Osteoblast (primary cell): ENCODE results near the gene ENOX1. TPM values are rescaled to one million over a fixed set of nuclear protein-coding genes. Genes with fewer than 3 reads are reported as not detected.

ENCODE experiments used
- DNase-seq: peaks from one replicate; pipeline ENCODE4 v3.0.0; 2011; ENCODE audit warnings: low spot score, mixed read lengths; ENCODE audit not compliant: insufficient read length; ENCODE audit errors: missing footprints
- H2AFZ ChIP-seq: 2 replicates; pipeline ENCODE4 v1.6.0; 2011; ENCODE audit warnings: mild to moderate bottlenecking, low read length
- H3K27ac ChIP-seq: 2 replicates; pipeline ENCODE4 v1.5.1; 2011; ENCODE audit warnings: mild to moderate bottlenecking, low read depth, low read length, moderate library complexity
- H3K27me3 ChIP-seq: 2 replicates; pipeline ENCODE4 v1.6.0; 2012; ENCODE audit warnings: mild to moderate bottlenecking, control low read depth, inconsistent platforms, low read length, moderate library complexity; ENCODE audit not compliant: insufficient read depth
- H3K36me3 ChIP-seq: 2 replicates; pipeline ENCODE4 v1.5.1; 2011; ENCODE audit warnings: mild to moderate bottlenecking, low read length, control low read depth, moderate library complexity; ENCODE audit not compliant: insufficient read depth
- H3K4me1 ChIP-seq: 2 replicates; pipeline ENCODE4 v1.5.1; 2011; ENCODE audit warnings: mild to moderate bottlenecking, low read length, control low read depth, moderate library complexity; ENCODE audit not compliant: insufficient read depth
- H3K4me2 ChIP-seq: 2 replicates; pipeline ENCODE4 v1.6.0; 2011; ENCODE audit warnings: mild to moderate bottlenecking, low read length; ENCODE audit not compliant: insufficient read depth
- H3K4me3 ChIP-seq: fragments of 200-600 bp; sonication (generic); 3 replicates; pipeline ENCODE4 v1.5.1; 2012; ENCODE audit warnings: mild to moderate bottlenecking, low read length, inconsistent platforms; ENCODE audit not compliant: insufficient read depth
- H3K79me2 ChIP-seq: 2 replicates; pipeline ENCODE4 v1.6.0; 2012; ENCODE audit warnings: mild to moderate bottlenecking, low read length, control low read depth, inconsistent platforms; ENCODE audit not compliant: insufficient read depth
- H3K9me3 ChIP-seq: 2 replicates; pipeline ENCODE4 v1.5.1; 2011; ENCODE audit warnings: low read depth, low read length, control low read depth
- H4K20me1 ChIP-seq: 2 replicates; pipeline ENCODE4 v1.6.0; 2012; ENCODE audit warnings: mild to moderate bottlenecking, low read length, control low read depth; ENCODE audit not compliant: insufficient read depth
- CTCF ChIP-seq: IDR thresholded peaks from 2 replicates; pipeline ENCODE4 v1.5.1; 2011; ENCODE audit warnings: mild to moderate bottlenecking, low read depth, low read length, moderate library complexity; ENCODE audit errors: extremely low read depth
- total RNA-seq: library from RNA; depleted of rRNA; stranded (reverse); fragments of >200 nt; gene quantifications from 2 replicates; pipeline ENCODE4 v1.2.3, GENCODE V29; 2012

Gene ENOX1
- total RNA-seq, 1 donor, result 5.4 TPM

GRCh38 chr13:43478902-43479301 is 307.9 kb downstream of the ENOX1 start:
- H2AFZ ChIP-seq, result no peak overlapping the region
- no peak for DNase-seq
- no peaks in the 10 kb centered on the region for H4K20me1 ChIP-seq
- H3K4me3 ChIP-seq, result no peak overlapping the region
- H3K36me3 ChIP-seq, result no peaks in the 10 kb centered on the region
- H3K27me3 ChIP-seq, result no peaks in the 10 kb centered on the region
- no peak overlapping the region for H3K4me2 ChIP-seq
- no peaks in the 10 kb centered on the region for H3K4me1 ChIP-seq
- no peaks in the 10 kb centered on the region for H3K79me2 ChIP-seq
- H3K9me3 ChIP-seq, result no peaks in the 10 kb centered on the region
- H3K27ac ChIP-seq, result no peak overlapping the region
- TF ChIP-seq CTCF, result no peak

GRCh38 chr13:43478211-43478610 is 308.6 kb downstream of the ENOX1 start:
- no peaks in the 10 kb centered on the region for H3K36me3 ChIP-seq
- no peak for DNase-seq
- no peak overlapping the region for H2AFZ ChIP-seq
- no peak overlapping the region for H3K4me3 ChIP-seq
- no peaks in the 10 kb centered on the region for H3K9me3 ChIP-seq
- H3K27ac ChIP-seq, result no peak overlapping the region
- H3K4me1 ChIP-seq, result no peaks in the 10 kb centered on the region
- TF ChIP-seq CTCF, result no peak
- H3K4me2 ChIP-seq, result no peak overlapping the region
- no peaks in the 10 kb centered on the region for H3K27me3 ChIP-seq
- H3K79me2 ChIP-seq, result no peaks in the 10 kb centered on the region
- H4K20me1 ChIP-seq, result no peaks in the 10 kb centered on the region

- H3K4me2 ChIP-seq, result no peak overlapping the region
- TF ChIP-seq CTCF, result no peak
- peaks cover 7% of the 10 kb centered on the region for H3K4me1 ChIP-seq
- H4K20me1 ChIP-seq, result no peaks in the 10 kb centered on the region
- no peak overlapping the region for H2AFZ ChIP-seq
- no peak overlapping the region for H3K27ac ChIP-seq
- H3K36me3 ChIP-seq, result no peaks in the 10 kb centered on the region
- no peak overlapping the region for H3K4me3 ChIP-seq
- H3K27me3 ChIP-seq, result no peaks in the 10 kb centered on the region
- H3K79me2 ChIP-seq, result no peaks in the 10 kb centered on the region
- H3K9me3 ChIP-seq, result no peaks in the 10 kb centered on the region
- DNase-seq, result no peak
These were observed 311.6 kb downstream of the ENOX1 start for GRCh38 chr13:43475140-43475539.

- no peaks in the 10 kb centered on the region for H3K79me2 ChIP-seq
- no peaks in the 10 kb centered on the region for H3K27me3 ChIP-seq
- H3K27ac ChIP-seq, result no peak overlapping the region
- TF ChIP-seq CTCF, result no peak
- no peak overlapping the region for H2AFZ ChIP-seq
- no peaks in the 10 kb centered on the region for H3K36me3 ChIP-seq
- peaks cover 7% of the 10 kb centered on the region for H3K4me1 ChIP-seq
- H3K4me3 ChIP-seq, result no peak overlapping the region
- no peak overlapping the region for H3K4me2 ChIP-seq
- H3K9me3 ChIP-seq, result no peaks in the 10 kb centered on the region
- no peaks in the 10 kb centered on the region for H4K20me1 ChIP-seq
- no peak for DNase-seq
These were observed 313.3 kb downstream of the ENOX1 start for GRCh38 chr13:43473437-43473836.
